Measurements from ENCODE around the gene NSMCE4A.
"Not testable (repeated sequence)": the region's sequence is repeated elsewhere in the genome, so short reads cannot be mapped to it uniquely, and the experiment has no call there.

NSMCE4A gene

GRCh38 chr10:122007415-122007814 lies 32.4 kb upstream of the NSMCE4A start:
- CTCF ChIA-PET = no interaction called here
- Histone ChIP-seq H3K9me3 (ENCODE audit: control extremely low read depth in 1 of 5, control insufficient read depth in 4 of 5, insufficient read depth in 2 of 5, low read depth in 1 of 5, low read length in 4 of 5) (peaks cover 0 to 3% (median 0%) of the 10 kb centered on the region in 5 experiments), H3K27ac (ENCODE audit: insufficient read depth in 1 of 2, low read depth in 1 of 2, low read length in 2 of 2, poor library complexity in 1 of 2, severe bottlenecking in 2 of 2) (no peak overlapping the region), H3K4me3 (ENCODE audit: control insufficient read depth in 1 of 7, extremely low read depth in 1 of 7, insufficient read depth in 4 of 7, low read depth in 2 of 7, low read length in 6 of 7) (no peak overlapping the region), H3K36me3 (ENCODE audit: control insufficient read depth in 4 of 4, insufficient read depth in 4 of 4, low read length in 3 of 4) (no peaks in the 10 kb centered on the region), H3K4me1 (ENCODE audit: control extremely low read depth in 1 of 4, control insufficient read depth in 4 of 4, insufficient read depth in 4 of 4, low read length in 3 of 4) (peaks cover 0 to 3% (median 1%) of the 10 kb centered on the region in 4 experiments), H3K27me3 (replicated peaks in 2 of 5; ENCODE audit: control insufficient read depth in 4 of 5, insufficient read depth in 5 of 5, low read length in 4 of 5) (peaks cover 0 to 1% (median 0%) of the 10 kb centered on the region in 5 experiments)
- no peak for DNase-seq
- no CpG with 5 or more reads among the region's 3 CpGs for WGBS (ENCODE audit: insufficient coverage)
- POLR2A ChIA-PET = no interaction called here

- no peaks in the 10 kb centered on the region for H3K36me3 ChIP-seq (ENCODE audit: control insufficient read depth in 4 of 4, insufficient read depth in 4 of 4, low read length in 3 of 4)
- H3K27me3 ChIP-seq (replicated peaks in 2 of 5; ENCODE audit: control insufficient read depth in 4 of 5, insufficient read depth in 5 of 5, low read length in 4 of 5) = peaks cover 0 to 4% (median 0%) of the 10 kb centered on the region in 5 experiments
- H3K27ac ChIP-seq (ENCODE audit: insufficient read depth in 1 of 2, low read depth in 1 of 2, low read length in 2 of 2, poor library complexity in 1 of 2, severe bottlenecking in 2 of 2) = no peak overlapping the region
- POLR2A ChIA-PET = no interaction called here
- peaks cover 0 to 3% (median 1%) of the 10 kb centered on the region in 4 experiments for H3K4me1 ChIP-seq (ENCODE audit: control extremely low read depth in 1 of 4, control insufficient read depth in 4 of 4, insufficient read depth in 4 of 4, low read length in 3 of 4)
- H3K9me3 ChIP-seq (ENCODE audit: control extremely low read depth in 1 of 5, control insufficient read depth in 4 of 5, insufficient read depth in 2 of 5, low read depth in 1 of 5, low read length in 4 of 5) = peaks cover 0 to 21% (median 5%) of the 10 kb centered on the region in 5 experiments
- WGBS (ENCODE audit: insufficient coverage) = no CpG with 5 or more reads among the region's 1 CpG
- CTCF ChIA-PET = no interaction called here
- no peak overlapping the region for H3K4me3 ChIP-seq (ENCODE audit: control insufficient read depth in 1 of 7, extremely low read depth in 1 of 7, insufficient read depth in 4 of 7, low read depth in 2 of 7, low read length in 6 of 7)
- no peak for DNase-seq
Observed at GRCh38 chr10:122001698-122002097, 26.7 kb upstream of the NSMCE4A start.

- Histone ChIP-seq H3K36me3 (ENCODE audit: control insufficient read depth in 4 of 4, insufficient read depth in 4 of 4, low read length in 3 of 4) (no peaks in the 10 kb centered on the region), H3K27me3 (replicated peaks in 2 of 5; ENCODE audit: control insufficient read depth in 4 of 5, insufficient read depth in 5 of 5, low read length in 4 of 5) (peaks cover 0 to 14% (median 2%) of the 10 kb centered on the region in 5 experiments), H3K4me3 (ENCODE audit: control insufficient read depth in 1 of 7, extremely low read depth in 1 of 7, insufficient read depth in 4 of 7, low read depth in 2 of 7, low read length in 6 of 7) (no peak overlapping the region), H3K9me3 (ENCODE audit: control extremely low read depth in 1 of 5, control insufficient read depth in 4 of 5, insufficient read depth in 2 of 5, low read depth in 1 of 5, low read length in 4 of 5) (peaks cover 0 to 21% (median 5%) of the 10 kb centered on the region in 5 experiments), H3K27ac (ENCODE audit: insufficient read depth in 1 of 2, low read depth in 1 of 2, low read length in 2 of 2, poor library complexity in 1 of 2, severe bottlenecking in 2 of 2) (no peak overlapping the region), H3K4me1 (ENCODE audit: control extremely low read depth in 1 of 4, control insufficient read depth in 4 of 4, insufficient read depth in 4 of 4, low read length in 3 of 4) (no peaks in the 10 kb centered on the region)
- ChIA-PET POLR2A (no interaction called here), CTCF (interaction anchor here (1.4 kb wide), 1 partner anchor 9 kb away, joined by 3 read pairs; no protein-coding TSS in a partner anchor)
- DNase-seq = no peak
- WGBS (ENCODE audit: insufficient coverage) = 95% methylated on average over 2 of the region's 4 CpGs
Observed at GRCh38 chr10:121999301-121999700, 24.3 kb upstream of the NSMCE4A start.

- Histone ChIP-seq H3K4me1 (ENCODE audit: control extremely low read depth in 1 of 4, control insufficient read depth in 4 of 4, insufficient read depth in 4 of 4, low read length in 3 of 4) (no peaks in the 10 kb centered on the region), H3K9me3 (ENCODE audit: control extremely low read depth in 1 of 5, control insufficient read depth in 4 of 5, insufficient read depth in 2 of 5, low read depth in 1 of 5, low read length in 4 of 5) (peaks cover 0 to 21% (median 5%) of the 10 kb centered on the region in 5 experiments), H3K27ac (ENCODE audit: insufficient read depth in 1 of 2, low read depth in 1 of 2, low read length in 2 of 2, poor library complexity in 1 of 2, severe bottlenecking in 2 of 2) (no peak overlapping the region), H3K36me3 (ENCODE audit: control insufficient read depth in 4 of 4, insufficient read depth in 4 of 4, low read length in 3 of 4) (no peaks in the 10 kb centered on the region), H3K4me3 (ENCODE audit: control insufficient read depth in 1 of 7, extremely low read depth in 1 of 7, insufficient read depth in 4 of 7, low read depth in 2 of 7, low read length in 6 of 7) (no peak overlapping the region), H3K27me3 (replicated peaks in 2 of 5; ENCODE audit: control insufficient read depth in 4 of 5, insufficient read depth in 5 of 5, low read length in 4 of 5) (peaks cover 0 to 17% (median 2%) of the 10 kb centered on the region in 5 experiments)
- ChIA-PET CTCF (interaction anchor here (1.4 kb wide), 1 partner anchor 8 kb away, joined by 3 read pairs; no protein-coding TSS in a partner anchor), POLR2A (no interaction called here)
- WGBS (ENCODE audit: insufficient coverage) = 81% methylated on average over 6 of the region's 6 CpGs
- no peak for DNase-seq
Observed at GRCh38 chr10:121998462-121998861, 23.4 kb upstream of the NSMCE4A start.

- Histone ChIP-seq H3K4me1 (ENCODE audit: control extremely low read depth in 1 of 4, control insufficient read depth in 4 of 4, insufficient read depth in 4 of 4, low read length in 3 of 4) (no peaks in the 10 kb centered on the region), H3K4me3 (ENCODE audit: control insufficient read depth in 1 of 7, extremely low read depth in 1 of 7, insufficient read depth in 4 of 7, low read depth in 2 of 7, low read length in 6 of 7) (no peak overlapping the region), H3K27me3 (replicated peaks in 2 of 5; ENCODE audit: control insufficient read depth in 4 of 5, insufficient read depth in 5 of 5, low read length in 4 of 5) (peaks cover 0 to 17% (median 2%) of the 10 kb centered on the region in 5 experiments), H3K36me3 (ENCODE audit: control insufficient read depth in 4 of 4, insufficient read depth in 4 of 4, low read length in 3 of 4) (no peaks in the 10 kb centered on the region), H3K9me3 (ENCODE audit: control extremely low read depth in 1 of 5, control insufficient read depth in 4 of 5, insufficient read depth in 2 of 5, low read depth in 1 of 5, low read length in 4 of 5) (peaks cover 0 to 3% (median 0%) of the 10 kb centered on the region in 5 experiments), H3K27ac (ENCODE audit: insufficient read depth in 1 of 2, low read depth in 1 of 2, low read length in 2 of 2, poor library complexity in 1 of 2, severe bottlenecking in 2 of 2) (no peak overlapping the region)
- POLR2A ChIA-PET = no interaction called here
- no peak for DNase-seq
- 77% methylated on average over 3 of the region's 10 CpGs for WGBS (ENCODE audit: insufficient coverage)
- CTCF ChIA-PET = interaction anchor here (0.6 kb wide), 1 partner anchor 17 kb away, joined by 3 read pairs; no protein-coding TSS in a partner anchor
Observed at GRCh38 chr10:121994429-121994941, 19.5 kb upstream of the NSMCE4A start.

- H3K4me3 ChIP-seq (ENCODE audit: control insufficient read depth in 1 of 7, extremely low read depth in 1 of 7, insufficient read depth in 4 of 7, low read depth in 2 of 7, low read length in 6 of 7); DNase-seq; POLR2A ChIA-PET; H3K36me3 ChIP-seq (ENCODE audit: control insufficient read depth in 4 of 4, insufficient read depth in 4 of 4, low read length in 3 of 4); H3K9me3 ChIP-seq (ENCODE audit: control extremely low read depth in 1 of 5, control insufficient read depth in 4 of 5, insufficient read depth in 2 of 5, low read depth in 1 of 5, low read length in 4 of 5); CTCF ChIA-PET; H3K27ac ChIP-seq (ENCODE audit: insufficient read depth in 1 of 2, low read depth in 1 of 2, low read length in 2 of 2, poor library complexity in 1 of 2, severe bottlenecking in 2 of 2); H3K4me1 ChIP-seq (ENCODE audit: control extremely low read depth in 1 of 4, control insufficient read depth in 4 of 4, insufficient read depth in 4 of 4, low read length in 3 of 4): not testable (repeated sequence)
- 100% methylated on average over 2 of the region's 4 CpGs for WGBS (ENCODE audit: insufficient coverage)
- H3K27me3 ChIP-seq (replicated peaks in 2 of 5; ENCODE audit: control insufficient read depth in 4 of 5, insufficient read depth in 5 of 5, low read length in 4 of 5) = peaks cover 0 to 13% (median 2%) of the 10 kb centered on the region in 5 experiments
Observed at GRCh38 chr10:121991727-121992126, 16.7 kb upstream of the NSMCE4A start.

- POLR2A ChIA-PET = no interaction called here
- Histone ChIP-seq H3K4me1 (ENCODE audit: control extremely low read depth in 1 of 4, control insufficient read depth in 4 of 4, insufficient read depth in 4 of 4, low read length in 3 of 4) (no peaks in the 10 kb centered on the region), H3K4me3 (ENCODE audit: control insufficient read depth in 1 of 7, extremely low read depth in 1 of 7, insufficient read depth in 4 of 7, low read depth in 2 of 7, low read length in 6 of 7) (no peak overlapping the region), H3K9me3 (ENCODE audit: control extremely low read depth in 1 of 5, control insufficient read depth in 4 of 5, insufficient read depth in 2 of 5, low read depth in 1 of 5, low read length in 4 of 5) (peaks cover 0 to 5% (median 4%) of the 10 kb centered on the region in 5 experiments), H3K27me3 (replicated peaks in 2 of 5; ENCODE audit: control insufficient read depth in 4 of 5, insufficient read depth in 5 of 5, low read length in 4 of 5) (peaks cover 0 to 9% (median 2%) of the 10 kb centered on the region in 5 experiments), H3K27ac (ENCODE audit: insufficient read depth in 1 of 2, low read depth in 1 of 2, low read length in 2 of 2, poor library complexity in 1 of 2, severe bottlenecking in 2 of 2) (no peak overlapping the region), H3K36me3 (ENCODE audit: control insufficient read depth in 4 of 4, insufficient read depth in 4 of 4, low read length in 3 of 4) (no peaks in the 10 kb centered on the region)
- peak in 2 of 3 donors; percentile 5 to 20 for DNase-seq
- CTCF ChIA-PET = interaction anchor here (1.0 kb wide), 1 partner anchor 9 kb away, joined by 3 read pairs; no protein-coding TSS in a partner anchor
- 70% methylated on average over 5 of the region's 9 CpGs for WGBS (ENCODE audit: insufficient coverage)
Observed at GRCh38 chr10:121990015-121990677, 15.1 kb upstream of the NSMCE4A start.

Measured in common myeloid progenitor, CD34-positive (primary cell).